ENCODE data around the gene RASL10A. TPM values are rescaled to one million over a fixed set of nuclear protein-coding genes. Genes with fewer than 3 reads are reported as not detected.

Gene RASL10A
- polyA plus RNA-seq, 4 donors: 0.27 to 0.92 (median 0.29) TPM; not detected in 1

DNA sequence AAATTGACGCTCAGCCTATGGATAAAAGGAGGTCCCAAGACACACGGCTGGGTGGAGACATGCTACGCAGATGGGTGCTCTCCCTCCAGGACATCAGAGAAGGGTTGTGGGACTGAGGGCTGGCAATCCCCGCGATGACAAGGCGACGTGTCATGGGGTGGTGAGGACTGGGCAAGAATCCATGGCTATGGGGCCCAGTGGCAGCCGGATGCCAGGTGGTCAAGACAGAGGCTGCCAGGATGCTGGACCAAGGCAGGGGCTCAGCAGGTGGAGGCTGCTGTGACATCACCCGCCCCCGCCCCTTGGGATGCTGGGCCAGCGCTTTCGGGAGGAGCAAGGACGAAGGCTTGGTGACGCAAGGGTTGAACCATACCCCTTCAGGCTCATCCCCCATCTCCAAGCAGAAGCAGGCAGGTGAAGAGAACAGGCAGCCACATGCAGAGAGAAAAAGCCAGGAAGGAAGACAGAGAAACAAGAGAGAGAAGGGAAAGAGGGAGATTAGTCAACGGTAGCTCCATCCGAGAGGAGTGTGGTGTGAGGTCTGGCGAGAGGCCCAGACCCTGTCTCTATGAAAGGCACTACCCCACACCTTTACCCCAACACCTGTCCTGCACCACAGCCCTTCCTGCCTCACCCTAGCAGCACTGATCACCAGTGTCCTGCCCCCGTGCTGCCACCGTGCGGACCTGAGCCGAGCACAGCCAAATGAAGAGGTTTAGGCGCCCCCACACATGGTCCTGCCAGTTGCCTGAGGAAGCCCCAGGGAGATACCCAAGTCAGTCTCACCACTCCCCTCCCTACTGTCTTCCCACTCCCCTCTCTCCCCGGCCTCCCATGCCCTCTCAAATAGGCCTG is 24.1 kb upstream of the RASL10A start:
- no peak for DNase-seq (ENCODE audit: low read depth in 4 of 4, low spot score in 2 of 4)

DNA sequence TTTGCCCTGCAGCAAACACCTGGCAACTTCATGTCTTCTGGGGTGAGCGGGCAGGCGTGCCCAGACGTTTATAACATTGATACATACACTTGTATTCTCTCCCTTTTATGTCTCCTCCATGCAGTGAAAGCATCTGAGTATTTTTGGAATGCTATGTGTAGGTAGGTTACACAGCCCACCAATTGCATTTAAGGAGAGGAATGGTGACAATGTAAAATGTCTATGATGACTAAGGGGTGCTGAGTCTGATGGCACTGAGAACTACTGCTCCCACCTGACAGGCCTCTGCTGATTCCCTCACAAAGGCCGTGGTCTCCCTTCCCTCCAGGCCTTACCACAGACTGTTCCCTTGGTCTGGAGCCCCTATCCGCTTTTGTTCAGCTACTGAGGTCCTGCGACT is 22.9 kb upstream of the RASL10A start:
- no peak for DNase-seq (ENCODE audit: low read depth in 4 of 4, low spot score in 2 of 4)

DNA sequence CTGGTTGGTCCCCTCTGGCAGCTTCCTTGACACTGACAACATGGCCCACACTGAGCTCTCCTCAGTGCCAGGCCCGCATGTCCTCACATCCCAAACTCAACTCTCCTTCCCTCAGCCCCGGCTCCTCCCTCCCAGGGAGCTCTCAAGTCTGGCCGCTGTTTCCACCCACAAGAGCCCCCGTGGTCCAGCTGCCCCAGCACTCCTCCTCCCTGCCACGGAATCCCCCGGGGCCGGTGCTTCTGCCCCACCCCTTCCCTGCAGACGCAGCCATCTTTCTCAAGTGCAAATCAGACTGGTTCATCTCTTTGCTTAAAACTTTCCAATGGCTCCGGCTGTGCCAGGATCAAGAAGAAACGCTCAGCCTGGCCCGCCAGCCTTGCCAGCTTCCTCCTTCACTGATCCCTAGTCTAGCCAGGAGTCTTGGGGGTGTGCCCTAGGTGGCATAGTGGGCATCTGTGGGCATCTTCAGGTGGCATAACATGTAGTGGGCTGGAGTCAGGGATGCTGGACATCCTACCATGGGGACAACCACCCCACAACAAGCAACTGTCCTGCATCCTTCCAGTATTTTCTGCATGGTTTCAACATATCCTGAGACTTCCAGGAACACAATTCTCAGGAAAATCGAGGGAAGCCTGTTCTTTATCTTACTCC is 22.3 kb upstream of the RASL10A start:
- DNase-seq (ENCODE audit: low read depth in 4 of 4, low spot score in 2 of 4): no peak

DNA sequence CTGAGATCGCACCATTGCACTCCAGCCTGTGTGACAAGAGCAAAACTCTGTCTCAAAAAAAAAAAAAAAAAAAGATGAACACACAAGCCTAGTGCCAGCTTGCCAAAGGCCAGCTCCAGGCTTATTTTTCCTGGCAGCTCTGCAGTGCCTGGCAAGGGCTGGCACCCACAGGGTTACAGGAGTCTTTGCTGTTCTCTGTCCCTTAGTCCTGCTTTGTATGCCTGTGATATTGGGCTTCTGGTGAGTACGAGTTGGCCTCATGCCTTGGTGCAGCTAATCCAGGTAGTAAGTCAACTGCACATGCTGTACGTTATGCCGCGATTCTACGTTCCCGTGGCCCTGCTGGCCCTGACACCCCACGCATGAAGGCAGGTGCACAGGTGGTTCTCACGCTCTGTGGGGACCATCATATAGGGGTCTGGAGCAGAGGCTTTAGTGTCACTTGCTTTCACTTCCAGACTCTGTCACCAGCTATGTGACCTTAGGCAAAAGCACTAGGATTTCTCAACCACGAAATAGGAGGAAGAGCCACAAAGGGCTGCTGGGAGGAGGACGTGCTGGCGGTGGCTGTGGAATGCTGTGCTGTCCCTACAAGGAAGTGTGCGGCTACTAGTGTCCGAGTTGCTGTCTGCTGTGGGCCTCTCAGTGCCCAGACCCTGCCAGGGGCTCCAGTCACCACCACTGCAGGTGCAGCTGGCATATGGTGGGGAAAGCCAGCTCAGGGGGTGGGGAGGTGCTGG is 21.4 kb upstream of the RASL10A start:
- DNase-seq (ENCODE audit: low read depth in 4 of 4, low spot score in 2 of 4): no peak

- DNase-seq (ENCODE audit: low read depth in 4 of 4, low spot score in 2 of 4): no peak
Measured at GRCh38 chr22:29335656-29336055, 20.2 kb upstream of the RASL10A start.

DNA sequence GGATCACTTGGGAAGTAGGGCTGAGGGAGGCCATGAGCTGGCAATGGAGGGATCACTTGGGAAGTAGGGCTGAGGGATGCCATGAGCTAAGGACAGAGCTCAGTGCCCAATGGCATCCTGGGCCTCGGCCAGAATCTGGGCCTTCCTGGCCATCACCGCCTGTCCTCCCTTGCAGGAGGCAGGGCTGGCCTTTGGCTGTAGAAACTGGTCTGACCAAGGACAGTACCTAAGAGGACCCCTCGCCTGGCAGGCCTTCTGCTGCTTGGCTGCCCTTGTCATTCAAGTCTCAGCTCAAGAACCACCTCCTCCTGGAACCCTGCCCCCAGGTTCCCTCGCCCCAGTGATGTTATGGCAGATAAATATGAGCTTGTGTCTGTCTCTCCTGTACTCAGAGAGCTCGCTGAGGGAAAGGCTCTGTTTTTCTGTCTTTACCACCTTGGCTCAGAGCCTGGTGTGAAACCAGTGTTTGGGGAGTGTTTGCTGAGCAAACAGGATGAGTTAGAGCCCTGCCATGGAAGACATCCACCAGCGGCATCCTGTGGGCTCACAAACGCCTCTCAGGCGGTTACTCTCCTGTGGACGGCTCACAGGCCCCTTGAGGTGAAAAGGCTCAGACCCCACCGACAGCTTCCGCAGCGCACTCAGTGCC is 19.3 kb upstream of the RASL10A start:
- DNase-seq (ENCODE audit: low read depth in 4 of 4, low spot score in 2 of 4): no peak

- no peak for DNase-seq (ENCODE audit: low read depth in 4 of 4, low spot score in 2 of 4)
Measured at GRCh38 chr22:29334148-29334547, 18.7 kb upstream of the RASL10A start.

- no peak for DNase-seq (ENCODE audit: low read depth in 4 of 4, low spot score in 2 of 4)
Measured at GRCh38 chr22:29332886-29333496, 17.5 kb upstream of the RASL10A start.

DNA sequence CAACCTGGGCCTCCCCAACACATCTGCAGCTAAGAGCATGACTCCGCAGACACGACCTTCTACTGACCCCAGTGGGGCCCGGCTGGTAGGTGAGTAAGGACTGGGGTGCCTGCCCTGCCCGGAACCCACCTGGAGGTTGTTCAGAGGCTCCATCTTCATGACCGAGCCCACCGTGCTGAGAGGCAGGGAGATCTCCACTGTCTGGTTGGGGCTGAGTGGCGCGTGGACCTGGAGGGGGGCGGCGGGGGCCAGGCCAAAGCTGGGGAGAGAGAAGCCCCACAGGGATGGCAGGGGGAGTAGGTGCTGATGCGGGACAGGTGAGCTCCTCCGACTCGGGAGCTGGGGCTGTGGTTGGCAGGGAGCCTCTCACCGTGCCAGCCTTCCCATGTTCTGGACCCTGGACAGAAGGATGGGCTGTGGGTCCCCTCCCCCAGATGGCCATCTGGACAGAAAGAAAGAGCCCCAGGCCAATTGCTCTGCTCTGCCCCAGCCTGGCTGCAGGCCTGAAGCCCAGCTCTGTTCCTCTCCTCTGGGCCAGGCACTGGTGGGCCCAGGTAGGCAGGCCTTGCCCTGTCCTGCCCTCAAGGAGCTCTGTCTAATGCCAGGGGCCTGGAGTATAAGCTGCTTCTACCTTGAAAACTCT is 16.3 kb upstream of the RASL10A start:
- no peak for DNase-seq (ENCODE audit: low read depth in 4 of 4, low spot score in 2 of 4)

DNA sequence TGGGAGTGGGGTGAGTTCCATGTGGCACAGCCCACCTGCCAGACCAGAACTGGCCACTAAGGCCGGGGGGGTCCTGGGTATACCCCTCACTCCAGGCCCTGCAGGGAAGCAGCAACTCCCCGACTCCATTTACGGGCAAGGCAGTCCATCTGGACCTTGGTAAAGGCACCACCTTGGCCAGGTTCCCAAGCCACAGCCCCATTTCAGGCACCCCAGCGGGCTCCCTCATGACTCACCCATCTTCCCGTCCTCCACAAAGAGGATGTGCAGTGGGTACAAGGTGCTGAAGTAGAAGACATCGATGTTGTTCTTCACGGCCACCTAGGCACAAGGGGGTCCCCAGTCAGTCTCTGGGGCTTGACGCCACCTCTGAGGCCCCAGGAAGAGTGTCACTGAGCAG is 15.7 kb upstream of the RASL10A start:
- DNase-seq (ENCODE audit: low read depth in 4 of 4, low spot score in 2 of 4): no peak

DNA sequence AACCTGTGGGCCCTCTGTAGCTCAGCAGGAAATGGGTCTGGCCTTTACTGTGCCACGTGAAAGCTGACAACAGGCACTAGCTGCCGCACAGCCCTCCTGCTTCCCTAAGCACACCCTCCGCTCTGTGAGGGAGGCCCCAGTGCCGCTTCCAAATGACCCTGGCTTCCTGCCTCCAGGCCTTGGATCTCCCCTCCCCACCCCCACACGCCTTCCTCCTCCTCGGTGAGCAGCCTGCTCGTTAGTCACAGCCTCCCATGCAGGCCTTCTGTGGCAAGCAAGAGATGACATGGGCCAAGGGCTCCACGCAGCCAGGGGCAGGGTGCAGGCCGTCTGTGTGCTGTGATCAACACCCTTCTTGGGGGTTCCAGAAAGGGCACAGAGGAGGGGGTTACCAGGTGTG is 15.3 kb upstream of the RASL10A start:
- no peak for DNase-seq (ENCODE audit: low read depth in 4 of 4, low spot score in 2 of 4)

DNA sequence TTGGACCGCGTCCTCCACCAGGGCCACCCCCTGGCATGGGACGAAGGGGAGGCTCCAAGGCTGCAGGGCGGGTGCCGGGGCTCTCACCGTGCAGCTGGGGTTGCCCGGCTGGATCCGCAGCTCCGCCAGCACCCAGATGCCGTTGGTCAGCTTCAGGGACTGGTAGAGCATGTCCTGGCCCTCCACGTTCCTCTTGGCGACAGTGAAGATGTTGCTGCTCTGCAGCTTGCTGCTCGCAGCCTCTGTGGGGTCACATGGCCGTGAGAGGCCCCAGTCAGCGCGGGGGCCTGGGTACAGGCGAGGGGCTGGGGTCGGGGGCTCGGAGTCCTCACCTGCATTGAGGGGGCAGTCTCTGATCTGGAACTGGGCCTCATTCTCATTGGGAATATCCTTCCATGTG is 14.8 kb upstream of the RASL10A start:
- DNase-seq (ENCODE audit: low read depth in 4 of 4, low spot score in 2 of 4): no peak

DNA sequence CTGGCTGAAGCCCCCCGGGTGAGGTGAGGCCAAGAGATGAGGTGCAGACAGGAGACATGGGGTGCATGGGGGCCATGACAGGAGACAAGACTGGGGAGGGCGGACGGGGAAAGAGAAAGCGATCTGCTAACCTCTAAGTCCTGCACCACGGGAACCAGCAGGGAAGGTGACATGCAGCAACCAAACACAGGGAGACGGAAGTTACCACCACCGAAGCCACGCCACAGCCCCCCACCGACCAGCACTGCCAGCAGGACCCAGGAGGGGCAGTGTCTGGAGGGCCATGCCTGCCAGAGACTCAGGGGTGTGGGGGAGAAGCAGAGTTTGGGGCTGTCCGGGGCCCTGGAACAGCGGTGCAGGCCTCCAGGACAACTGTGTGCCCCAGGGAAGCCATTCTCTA is 14.1 kb upstream of the RASL10A start:
- DNase-seq (ENCODE audit: low read depth in 4 of 4, low spot score in 2 of 4): no peak

DNA sequence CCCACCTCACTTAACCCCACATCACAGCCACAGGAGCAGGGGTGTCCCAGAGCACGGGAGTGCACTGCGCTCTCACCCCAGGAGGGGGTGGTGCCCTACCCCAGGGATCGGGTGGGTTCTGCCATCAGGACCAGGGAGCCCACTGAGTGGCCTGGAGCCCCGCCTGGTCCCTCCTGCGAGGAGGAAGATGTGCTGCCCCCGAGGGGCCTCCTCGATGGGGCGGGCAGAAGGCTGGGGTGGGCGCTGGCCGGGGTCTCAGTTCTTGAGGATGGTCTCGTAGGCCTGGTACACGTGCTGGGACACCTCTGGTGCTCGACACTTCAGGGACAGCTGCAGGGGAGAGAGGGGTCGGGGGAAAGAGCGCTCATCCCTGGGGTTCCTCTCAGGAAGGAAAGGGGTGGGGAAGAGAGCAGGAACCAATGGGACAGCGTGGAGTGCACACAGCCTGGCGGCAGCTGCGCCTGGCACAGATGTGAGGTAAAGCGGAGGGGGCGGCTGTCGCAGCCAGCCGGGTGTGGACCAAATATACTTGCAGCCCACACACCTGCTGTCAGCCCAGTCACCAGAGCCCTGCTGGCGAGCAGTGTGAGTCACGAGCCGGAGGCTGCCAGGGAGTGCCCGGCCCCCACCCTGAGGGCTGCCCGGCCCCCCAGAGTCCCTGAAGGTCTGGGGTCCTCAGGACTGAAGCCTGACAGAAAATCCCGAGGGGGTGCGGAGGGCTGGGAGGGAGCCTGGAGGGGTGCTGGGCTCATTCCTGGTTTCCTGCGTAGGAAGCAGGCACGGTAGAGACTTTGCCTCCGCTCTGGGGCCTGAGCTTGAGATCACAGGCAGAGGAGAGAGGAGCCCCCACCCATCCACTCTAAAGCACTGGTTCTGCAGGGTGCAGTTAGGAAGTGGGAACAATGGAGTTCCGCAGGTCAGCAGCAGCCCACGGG is 13.3 kb upstream of the RASL10A start:
- DNase-seq (ENCODE audit: low read depth in 4 of 4, low spot score in 2 of 4): no peak

DNA sequence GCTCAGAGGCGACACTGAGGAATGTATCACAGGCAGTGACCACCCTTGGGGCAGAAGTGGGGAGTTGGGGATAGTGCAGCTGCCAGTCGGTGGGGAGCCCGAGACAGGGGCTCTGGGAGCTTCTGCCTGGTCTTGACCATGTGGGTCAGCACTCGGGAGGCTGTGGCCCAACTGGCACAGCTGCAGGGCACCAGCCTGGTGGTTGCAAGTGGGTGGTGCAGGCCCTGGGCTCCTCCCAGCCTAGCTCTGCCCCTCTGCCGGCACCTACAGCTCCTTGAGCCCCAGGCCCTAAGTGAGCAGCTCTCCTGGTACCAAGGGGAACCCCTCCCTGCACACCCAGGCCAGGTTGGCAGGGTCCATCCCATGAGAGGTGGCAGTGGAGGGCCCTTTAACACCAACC is 12.6 kb upstream of the RASL10A start:
- no peak for DNase-seq (ENCODE audit: low read depth in 4 of 4, low spot score in 2 of 4)

- DNase-seq (ENCODE audit: low read depth in 4 of 4, low spot score in 2 of 4): no peak
Measured at GRCh38 chr22:29327089-29327764, 11.7 kb upstream of the RASL10A start.

- no peak for DNase-seq (ENCODE audit: low read depth in 4 of 4, low spot score in 2 of 4)
Measured at GRCh38 chr22:29326481-29326880, 11.0 kb upstream of the RASL10A start.

DNA sequence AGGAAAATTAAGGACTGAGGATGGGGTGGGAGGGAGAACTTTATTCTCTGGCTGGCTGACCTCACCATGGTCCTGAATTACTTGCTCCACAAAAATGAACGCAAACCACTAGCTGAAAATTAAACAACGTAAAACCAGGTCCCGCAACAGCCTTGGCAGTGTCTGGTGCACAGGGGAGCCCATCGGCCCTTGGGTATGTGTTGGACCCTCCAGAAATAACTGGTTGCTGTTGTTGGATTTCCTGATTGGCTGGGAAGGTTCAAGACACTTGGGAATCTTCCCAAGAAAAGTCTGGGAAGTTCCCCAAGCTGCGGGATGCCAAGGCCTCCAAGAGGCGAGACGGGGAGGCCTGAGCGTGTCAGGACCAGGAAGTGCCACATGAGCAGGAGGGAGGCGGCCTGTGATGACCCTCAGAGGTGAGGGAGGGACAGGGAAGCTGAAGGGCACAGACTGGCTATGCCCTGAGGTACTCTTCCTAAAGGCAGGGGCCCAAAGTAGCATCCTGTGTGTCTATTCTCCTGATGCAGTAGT is 10.4 kb upstream of the RASL10A start:
- DNase-seq (ENCODE audit: low read depth in 4 of 4, low spot score in 2 of 4): no peak
